Fibroblast of skin of abdomen (primary cell): ENCODE data around the gene BET1. TPM values are rescaled to one million over a fixed set of nuclear protein-coding genes. Genes with fewer than 3 reads are reported as not detected.
"Not testable (repeated sequence)": the region's sequence is repeated elsewhere in the genome, so short reads cannot be mapped to it uniquely, and the experiment has no call there.

Source experiments
- DNase-seq: peaks from one replicate; pipeline ENCODE4 v3.0.0-alpha.2; 2013
- polyA plus RNA-seq, 2 experiments: library from polyadenylated mRNA; unstranded; fragments of 120-200 nt; gene quantifications; one replicate each; pipeline ENCODE4 v1.2.1, GENCODE V29; 2013; ENCODE audit not compliant: insufficient read length in 2 of 2

BET1 gene, protein sequence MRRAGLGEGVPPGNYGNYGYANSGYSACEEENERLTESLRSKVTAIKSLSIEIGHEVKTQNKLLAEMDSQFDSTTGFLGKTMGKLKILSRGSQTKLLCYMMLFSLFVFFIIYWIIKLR
- polyA plus RNA-seq (2013, experiment 1 of 2; ENCODE audit: insufficient read length) = 38.0 TPM
- polyA plus RNA-seq (2013, experiment 2 of 2; ENCODE audit: insufficient read length) = 39.9 TPM

DNA sequence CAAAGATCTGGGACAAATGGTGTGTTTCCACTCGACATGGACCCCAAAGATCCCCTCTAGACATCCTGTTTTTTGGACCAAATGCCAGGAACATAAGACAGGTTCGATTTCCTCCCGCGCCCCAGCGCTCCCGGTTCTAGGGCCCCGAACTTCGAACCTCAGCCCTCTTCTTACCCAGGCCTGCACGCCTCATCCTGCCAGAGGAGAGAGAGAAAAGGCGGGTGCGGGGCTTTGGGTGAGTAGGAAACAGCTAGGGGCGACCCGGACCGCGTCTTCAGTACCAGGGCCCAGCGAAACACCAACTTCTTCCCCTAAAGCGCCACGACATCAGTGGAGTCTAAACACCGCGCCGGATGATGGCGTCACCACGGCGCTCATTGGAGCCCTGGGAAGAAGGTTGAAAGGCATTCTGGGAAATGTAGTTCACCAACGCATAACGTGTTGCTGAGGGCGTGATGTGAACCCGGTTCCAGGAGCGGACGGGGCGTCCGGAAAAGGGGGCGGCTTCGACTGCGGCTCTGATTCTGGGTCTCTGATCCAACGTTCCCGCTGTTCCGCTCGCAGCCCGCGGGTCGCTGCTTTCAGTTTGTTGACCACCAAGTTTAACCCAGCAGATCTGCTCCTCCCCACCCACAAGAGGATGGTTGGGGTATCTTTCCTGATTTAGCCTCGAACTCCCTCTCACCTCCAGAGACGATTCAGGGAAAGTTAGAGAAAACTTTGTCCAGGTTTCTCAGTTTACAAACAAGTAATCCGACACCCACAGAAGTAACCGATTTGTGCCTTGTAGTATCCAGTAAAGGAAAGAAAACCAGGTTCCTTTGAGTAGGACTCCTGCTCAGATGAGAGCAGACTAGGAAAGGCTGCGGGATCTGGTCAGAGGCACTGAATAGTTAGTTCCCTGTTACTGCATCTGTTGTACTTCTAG is at the start of gene BET1:
Gene BET1, minus strand, starts transcription at position 332 of the 928 bp plus-strand sequence. Its CDS starts 139 bp downstream, at position 193.
- DNase-seq = peak; percentile 98

DNA sequence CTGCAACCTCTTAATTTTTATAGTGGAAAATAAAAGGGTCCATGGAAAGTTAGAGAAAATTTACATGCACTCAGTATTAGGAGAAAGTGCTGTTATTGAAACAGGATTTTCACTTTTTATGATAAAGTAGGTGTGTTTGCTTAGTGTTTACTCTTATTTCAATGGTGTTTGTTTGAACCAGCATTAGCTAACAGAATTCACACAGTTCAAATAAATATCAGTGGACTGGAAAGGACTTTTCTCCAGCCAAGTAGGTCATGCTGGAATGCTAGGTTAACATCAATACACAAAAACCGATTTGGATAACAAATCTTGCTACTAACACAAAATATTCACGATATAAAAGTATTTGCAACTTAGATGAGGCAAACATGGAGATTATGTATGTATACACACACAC is 49.4 kb upstream of the BET1 start:
- DNase-seq = no peak

DNA sequence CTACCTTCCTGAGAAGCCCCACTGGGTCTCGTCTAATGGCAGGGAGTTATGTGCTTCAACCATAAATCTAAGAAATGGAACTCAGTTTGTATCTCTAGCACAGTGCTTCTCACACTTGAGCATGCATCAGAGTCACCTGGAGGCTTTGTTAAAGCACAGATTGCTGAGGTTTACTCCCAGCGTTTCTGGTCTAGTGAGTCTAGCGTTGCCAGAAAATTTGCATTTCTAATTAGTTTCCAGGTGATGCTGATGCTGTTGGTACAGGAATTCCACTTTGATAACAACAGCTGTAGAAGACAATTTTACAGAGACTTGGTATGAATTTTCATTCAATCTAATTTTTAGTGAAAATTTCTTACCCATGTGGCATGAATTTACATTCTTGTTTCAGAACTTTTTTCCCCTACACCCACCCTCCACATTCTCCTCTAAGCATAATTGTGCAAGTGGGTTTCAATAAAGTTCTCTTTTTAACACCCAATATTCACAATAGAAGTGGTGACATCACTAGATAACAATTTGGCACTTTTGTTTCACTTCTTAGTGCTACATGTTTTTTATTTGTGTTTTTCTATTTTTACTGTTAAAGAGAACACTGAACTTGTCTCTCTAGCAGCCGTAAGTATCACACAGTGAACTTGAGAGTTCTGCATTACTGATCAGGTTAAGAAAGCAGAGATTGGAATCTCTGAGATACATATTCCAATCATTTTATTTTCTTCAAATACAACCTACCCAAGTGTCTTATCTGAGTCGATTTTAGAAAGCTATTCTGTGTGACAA is 48.4 kb upstream of the BET1 start:
- DNase-seq = no peak

DNA sequence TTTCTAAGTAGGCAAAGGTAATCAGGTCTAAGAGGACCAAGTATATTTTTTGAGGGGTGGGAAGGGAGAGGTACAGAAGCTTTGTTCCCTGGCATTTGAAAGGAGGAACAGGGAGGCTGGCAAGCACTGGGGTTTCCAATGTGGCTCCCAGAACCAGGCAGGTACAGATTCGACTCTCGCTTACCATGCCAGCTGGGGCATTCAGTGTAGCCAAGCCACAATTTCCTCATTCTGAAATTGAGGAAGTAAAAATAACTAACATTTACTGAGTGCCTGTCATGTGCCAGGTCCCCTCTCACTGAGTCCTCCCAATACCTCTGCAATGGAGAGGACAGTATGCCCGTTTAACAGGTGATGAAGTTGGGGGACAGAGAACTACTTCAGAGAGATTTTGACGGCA is 45.9 kb upstream of the BET1 start:
- DNase-seq = no peak

DNA sequence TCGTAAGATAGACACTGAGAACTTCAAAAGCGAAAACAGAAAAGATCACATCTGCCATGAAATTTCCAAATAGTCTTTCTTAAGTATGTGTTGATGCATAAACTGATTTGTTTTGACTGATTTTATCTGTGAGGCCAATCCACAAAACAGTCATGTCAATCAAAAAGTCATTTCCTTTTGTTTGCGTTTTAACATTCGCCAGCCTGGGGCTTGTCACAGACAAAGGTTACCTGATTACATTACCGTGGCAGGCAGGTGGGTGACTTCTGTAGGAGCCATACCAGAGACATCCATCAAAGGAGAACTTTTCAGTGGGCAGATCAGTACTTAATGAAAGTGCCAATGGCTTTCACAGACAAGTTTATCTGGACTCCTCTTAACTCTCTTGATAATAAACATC is 45.5 kb upstream of the BET1 start:
- DNase-seq = no peak

DNA sequence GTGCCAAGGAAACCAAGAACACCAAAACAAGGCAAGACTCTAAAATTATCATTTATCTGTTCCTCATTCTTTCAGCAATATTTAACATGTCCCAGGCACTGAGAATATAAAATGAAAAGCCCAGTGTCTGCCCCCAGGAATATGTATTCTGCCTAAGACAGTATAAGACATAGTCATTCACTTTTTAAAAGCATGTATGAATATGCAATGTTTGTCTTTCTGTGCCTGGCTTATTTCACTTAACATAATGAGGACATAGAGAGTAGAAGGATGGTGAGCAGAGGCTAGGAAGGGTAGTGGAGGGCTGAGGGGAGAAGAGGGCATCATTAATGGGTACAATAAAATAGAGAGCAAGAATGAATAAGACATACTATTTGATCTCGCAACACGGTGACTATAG is 44.6 kb upstream of the BET1 start:
- no peak for DNase-seq

DNA sequence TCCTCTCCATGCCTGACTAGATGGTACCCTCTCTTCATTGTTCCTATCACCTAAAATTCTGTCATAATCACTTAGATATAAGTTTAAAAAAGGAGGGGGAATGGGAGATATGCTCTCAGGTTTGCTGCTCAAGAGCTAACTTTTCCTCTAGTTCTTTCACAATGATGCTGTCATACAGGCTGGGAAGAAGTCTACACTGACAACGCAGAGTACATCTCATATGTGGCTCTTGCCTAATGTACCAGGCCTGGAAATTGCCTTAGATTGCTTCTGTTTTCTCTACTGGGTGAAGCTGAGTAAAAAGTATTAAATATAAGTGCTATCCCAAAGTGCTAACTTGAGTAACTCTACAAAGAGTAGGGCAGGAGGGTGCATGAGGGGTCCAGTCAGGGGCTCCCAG is 43.8 kb upstream of the BET1 start:
- no peak for DNase-seq

DNA sequence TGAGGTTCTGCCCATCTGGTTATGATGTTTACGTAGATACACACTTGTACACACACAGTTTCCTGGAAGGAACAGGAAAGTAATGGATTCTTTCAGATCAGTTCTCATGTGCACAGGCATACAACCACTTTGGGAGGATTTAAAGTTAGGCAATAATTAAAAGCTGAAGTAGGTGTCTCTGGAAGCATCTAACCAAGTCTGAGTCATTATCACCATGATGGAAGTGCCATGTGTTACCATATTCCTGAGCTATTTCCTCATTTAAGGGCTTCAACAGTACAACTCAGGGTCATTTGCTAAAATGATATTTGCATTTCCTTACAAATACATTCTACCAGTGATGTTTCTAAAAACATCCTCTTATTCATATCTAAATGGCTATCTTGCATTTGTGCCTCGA is 41.4 kb upstream of the BET1 start:
- no peak for DNase-seq

DNA sequence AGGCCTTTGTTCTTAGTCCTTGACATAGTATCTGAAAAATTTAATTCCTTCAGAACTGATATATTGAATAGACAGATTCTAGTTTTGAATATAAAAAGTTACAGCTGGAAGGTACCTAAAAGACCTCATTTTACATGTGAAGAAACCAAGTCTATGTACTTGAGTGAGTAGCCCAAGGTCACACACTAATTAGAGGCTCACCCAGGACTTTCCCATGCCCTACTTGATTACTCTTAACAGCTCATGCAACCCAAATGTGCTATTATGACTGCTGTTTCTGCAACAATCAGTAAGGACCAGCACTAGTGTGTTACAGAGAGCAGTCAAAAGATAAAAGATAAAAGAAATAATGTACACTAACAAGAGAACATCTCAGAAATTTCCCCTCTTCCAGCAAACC is 40.7 kb upstream of the BET1 start:
- DNase-seq = no peak

DNA sequence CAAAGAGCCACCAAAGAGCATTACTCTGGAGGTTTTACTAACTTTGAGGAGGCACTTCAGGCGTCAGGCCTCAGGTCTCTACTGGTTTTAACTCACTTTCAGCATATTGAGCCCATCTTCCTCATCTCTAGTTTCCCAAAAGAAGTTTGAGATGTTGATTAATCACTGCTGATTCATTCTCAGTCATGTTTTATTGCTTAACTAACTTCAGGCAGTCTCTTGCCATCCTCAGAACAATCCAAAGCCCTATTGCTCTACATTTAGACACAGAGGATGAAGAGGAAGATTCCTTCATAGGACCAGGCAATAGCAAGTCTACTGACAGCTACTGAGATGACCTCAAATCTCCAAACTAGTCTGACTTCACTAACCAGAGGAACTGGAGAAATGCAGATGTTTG is 39.1 kb upstream of the BET1 start:
- DNase-seq = peak; percentile 68

DNA sequence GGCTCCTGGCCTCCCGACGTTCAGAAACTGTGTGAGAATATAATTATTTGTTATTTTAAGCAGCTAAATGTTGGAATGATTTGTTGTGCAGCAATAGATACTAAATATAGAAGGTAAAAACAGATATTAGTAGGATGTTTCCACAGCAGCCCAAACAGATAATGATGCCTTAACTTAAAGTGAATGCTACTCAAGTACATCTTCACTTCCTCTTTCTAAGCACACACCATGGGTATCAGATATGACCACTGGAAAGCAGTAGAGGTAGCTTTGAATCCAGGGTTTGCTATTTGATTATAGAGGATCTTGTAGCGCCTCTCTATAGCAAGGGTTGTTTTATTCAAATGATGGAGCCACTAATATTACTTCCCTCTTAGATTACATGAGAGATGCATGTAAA is 38.2 kb upstream of the BET1 start:
- DNase-seq = no peak

DNA sequence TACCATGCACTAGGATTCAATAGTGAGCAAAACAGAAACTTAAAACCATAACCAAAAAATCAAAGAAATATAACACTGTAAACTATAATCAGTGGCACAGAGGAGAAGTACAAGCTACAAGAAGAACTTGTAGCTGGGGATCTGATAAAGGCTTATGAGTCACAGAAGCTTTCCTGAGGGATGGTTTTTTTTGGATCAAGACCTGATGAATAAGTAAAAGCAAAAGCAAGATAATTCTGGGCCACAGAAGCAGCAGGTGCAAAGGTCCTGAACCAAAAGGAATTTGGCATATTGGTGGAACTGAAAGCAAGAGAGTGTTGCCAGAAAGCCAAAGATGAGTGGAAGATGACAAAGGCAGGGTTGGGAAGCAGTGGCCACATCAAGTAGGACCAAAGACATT is 37.4 kb upstream of the BET1 start:
- no peak for DNase-seq

DNA sequence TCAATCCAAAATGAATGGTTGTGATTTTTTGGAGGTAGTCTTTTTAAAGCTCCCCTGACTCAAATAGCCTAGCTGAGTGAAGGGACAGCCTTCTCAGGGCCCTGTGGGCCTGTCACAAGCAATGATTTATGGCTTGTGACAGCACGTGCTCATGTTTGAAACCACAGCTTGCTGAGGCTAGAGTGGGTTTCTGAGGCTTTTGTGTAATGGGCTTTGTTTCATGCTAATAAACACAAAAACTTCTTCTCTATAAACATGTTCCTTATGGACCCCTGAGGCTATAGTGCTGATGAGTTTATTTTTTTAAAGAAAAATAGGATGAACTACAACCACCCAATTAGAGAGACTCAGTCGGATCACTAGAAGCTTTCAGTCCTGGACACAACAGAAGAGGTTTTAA is 36.1 kb upstream of the BET1 start:
- DNase-seq = no peak

DNA sequence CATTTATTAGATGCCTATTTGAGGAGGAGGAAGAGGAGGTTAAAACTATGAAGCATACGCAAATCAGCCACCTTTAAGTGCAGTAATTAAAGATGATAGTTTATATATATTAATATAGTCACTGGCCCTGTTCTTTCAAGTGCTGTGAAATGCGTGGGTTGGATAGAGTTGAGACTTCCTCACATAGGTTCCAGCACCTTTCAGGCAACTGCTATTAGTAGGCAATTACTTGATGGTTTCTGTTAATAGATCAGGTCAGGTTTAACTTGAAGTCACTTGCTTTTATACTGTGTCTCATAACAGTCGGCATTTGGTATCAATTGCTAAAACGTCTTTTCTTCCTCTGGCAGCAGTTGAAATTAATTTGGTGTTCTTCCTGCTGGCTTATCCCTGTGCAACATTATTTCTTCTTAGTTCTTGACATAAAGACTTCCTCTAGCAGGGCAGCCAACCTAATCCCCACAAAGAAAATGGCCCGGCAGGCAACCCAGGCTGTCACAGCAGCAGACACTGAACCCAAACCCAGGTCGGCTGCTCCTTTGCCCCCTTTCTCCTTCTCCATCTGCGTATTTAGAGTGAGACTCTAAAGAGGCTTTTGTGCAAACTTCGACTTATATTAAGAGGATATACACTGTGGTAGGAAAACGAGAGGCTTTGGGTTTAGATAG is 35.3 kb upstream of the BET1 start:
- no peak for DNase-seq

DNA sequence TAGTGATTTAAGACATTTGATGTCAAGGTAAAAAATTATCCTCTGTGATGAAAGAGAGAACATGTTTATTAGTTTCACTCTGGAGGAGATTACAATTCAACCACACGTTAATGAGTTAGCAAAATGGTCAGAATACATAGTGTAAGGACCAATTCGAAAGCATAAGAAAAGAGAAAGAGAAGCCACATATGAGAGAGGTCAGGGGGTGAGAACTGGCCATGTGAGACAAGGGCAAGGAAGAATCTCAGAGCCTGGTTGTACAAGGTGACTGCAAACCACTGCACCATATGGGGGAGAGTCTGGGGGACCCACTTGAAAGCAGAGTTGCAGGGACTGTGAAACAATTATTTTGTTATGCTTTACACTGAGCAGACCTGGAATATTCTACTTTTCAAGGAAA is 27.7 kb upstream of the BET1 start:
- DNase-seq = no peak

DNA sequence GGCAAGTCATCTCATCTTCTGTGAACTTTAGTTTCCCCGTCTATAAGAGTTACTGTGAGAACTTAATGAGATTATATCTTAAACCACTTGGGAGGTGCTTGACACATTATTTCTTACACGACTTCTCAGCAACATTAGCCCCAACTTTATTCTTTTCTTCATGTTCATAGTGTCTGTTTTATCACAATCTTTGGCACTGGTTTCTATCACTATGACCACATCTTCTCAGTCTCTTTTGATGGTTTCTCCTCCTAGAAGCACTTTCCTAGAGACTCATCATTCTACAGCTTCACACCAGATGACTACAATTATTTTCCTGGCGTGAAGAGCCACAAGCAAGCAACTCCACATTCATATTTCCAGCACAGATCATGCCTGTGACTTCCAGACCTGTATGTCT is 26.5 kb upstream of the BET1 start:
- no peak for DNase-seq

DNA sequence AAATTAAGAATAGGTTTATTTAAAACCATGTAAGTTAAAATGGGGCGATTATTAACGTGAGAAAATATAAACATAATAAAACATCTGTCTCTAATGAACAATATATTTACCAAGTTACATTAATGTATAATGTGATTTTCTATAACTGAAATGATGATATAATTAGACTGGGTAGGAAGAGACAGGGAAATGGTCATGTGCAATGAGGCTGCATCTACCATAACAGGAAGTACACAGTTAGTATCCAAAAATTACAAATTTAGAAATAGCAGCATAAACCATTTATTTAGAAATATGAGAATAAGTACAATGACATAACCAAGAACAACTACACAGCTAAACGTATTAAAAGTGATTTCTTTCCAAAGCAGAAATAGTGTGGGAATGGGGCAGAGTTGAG is 25.8 kb upstream of the BET1 start:
- DNase-seq = no peak

DNA sequence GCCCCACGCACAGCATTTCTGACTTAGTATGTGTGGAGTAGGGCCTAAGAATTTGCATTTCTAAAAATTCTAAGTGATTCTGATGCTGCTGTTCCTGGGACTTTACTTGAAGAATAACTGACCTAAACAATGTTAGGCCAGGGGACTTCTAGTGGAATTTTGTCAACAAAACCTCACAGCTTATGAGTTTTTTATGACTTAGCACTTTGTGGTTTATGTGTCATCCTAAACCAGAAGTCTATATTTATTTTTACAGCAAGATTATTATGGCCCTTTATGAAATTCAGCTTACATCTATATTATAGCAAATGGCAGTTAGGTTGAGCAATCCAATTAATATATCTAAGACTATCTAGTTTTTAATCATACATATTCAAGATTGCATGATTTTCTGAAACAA is 24.6 kb upstream of the BET1 start:
- peak; percentile 38 for DNase-seq

DNA sequence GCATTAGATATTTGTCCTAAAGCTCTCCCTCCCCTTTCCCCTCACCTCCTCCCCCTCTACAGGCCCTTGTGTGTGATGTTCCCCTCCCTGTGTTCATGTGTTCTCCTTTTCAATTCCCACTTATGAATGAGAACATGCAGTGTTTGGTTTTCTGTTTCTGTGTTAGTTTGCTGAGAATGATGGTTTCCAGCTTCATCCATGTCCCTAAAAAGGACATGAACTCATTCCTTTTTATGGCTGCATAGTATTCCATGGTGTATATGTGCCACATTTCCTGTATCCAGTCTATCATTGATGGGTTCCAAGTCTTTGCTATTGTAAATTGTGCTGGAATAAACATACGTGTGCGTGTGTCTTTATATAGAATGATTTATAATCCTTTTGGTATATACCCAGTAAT is 22.5 kb upstream of the BET1 start:
- not testable (repeated sequence) for DNase-seq

DNA sequence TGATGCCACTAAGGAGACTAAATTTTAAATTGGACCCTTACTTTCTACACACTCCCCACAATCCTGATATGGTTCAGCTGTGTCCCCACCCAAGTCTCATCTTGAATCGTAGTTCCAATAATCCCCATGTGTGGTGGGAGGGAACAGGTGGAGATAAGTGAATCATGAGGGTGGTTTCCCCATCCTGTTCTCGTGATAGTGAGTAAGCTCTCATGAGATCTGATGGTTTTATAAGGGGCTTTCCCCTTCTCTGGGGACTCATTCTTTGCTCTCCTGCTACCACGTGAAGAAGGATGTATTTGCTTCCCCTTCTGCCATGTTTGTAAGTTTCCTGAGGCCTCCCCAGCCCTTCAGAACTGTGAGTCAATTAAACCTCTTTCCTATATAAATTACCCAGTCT is 18.4 kb upstream of the BET1 start:
- DNase-seq = no peak

DNA sequence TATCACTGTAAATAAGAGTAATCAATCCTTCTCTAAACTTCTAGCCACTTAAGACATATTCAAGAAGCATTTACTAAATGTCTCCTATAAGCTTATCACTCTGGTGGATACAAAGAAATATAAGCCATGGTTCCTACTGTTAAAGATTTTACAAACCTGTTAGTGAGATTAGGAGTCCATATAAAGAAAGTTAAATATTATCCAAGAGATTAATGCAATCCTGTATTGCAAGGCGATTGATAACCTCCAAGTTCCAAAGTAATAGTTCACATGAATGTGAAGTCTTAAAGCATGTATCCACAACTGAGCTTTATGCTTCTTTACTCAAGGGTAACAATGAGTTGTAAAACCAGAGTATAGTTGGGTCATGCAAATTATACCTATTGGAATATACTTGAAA is 12.6 kb upstream of the BET1 start:
- no peak for DNase-seq

DNA sequence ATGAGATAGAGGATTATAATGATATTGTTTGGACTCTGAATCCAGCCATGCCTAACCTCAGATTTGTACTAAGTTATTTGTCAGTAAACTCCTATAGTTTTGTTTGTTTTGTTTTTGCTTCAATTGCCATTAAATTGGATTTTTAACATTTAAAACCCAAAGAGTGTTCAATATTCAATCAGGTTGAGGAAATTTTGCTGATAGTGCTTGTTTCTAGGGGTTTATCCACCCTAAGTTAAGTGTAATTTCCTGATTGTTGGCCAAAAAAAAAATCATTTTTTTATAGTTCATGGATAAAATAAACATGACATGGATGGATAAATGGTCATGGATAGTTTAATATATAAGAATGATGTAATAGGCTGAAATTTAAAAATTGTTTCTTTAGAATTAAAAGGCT is 11.4 kb upstream of the BET1 start:
- no peak for DNase-seq

DNA sequence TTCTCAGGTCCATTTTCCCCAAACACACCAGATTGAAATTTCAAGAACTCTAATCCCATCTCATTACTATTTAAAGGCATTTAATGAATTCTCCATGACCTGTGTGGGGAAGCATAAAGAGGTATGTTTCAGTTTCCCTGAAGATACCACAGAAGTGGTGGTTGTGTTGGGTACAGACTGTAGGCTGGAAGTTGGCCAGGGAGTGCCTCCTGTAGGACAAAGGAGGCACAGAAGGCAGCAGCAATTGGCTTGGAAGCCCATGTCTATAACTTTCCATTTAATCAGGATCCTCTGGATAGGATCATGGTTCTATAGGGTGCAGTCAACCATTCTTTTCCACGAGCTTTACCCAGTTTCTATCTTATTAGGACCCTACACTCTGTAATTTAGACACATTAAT is 8.6 kb upstream of the BET1 start:
- no peak for DNase-seq
